Skin epidermis (tissue), 12 donors: Measurements from ENCODE around the gene OSBPL8.
"Not testable (repeated sequence)": the region's sequence is repeated elsewhere in the genome, so short reads cannot be mapped to it uniquely, and the experiment has no call there.

Source experiments
- H3K27ac ChIP-seq, 21 experiments: fragments of 200-600 bp; sonication (generic) in 11 of 21; one replicate each; pipeline ENCODE4 v1.5.0; 2020; ENCODE audit warnings: mild to moderate bottlenecking in 3 of 21, inconsistent platforms in 2 of 21, moderate library complexity in 2 of 21
- H3K4me3 ChIP-seq, 7 experiments: fragments of 200-600 bp; sonication (generic) in 2 of 7; one replicate each; pipeline ENCODE4 v1.5.0; 2020; ENCODE audit warnings: inconsistent platforms in 2 of 7, mild to moderate bottlenecking in 2 of 7, moderate library complexity in 1 of 7

OSBPL8 gene

GRCh38 chr12:76489737-76490136 is 69.8 kb downstream of the OSBPL8 start:
- H3K4me3 ChIP-seq = no peak overlapping the region
- no peak overlapping the region for H3K27ac ChIP-seq

- H3K4me3 ChIP-seq = no peak overlapping the region
- no peak overlapping the region for H3K27ac ChIP-seq
These were observed 73.6 kb downstream of the OSBPL8 start for GRCh38 chr12:76486011-76486410.

GRCh38 chr12:76480796-76481195 is 78.8 kb downstream of the OSBPL8 start:
- Histone ChIP-seq H3K27ac (no peak overlapping the region), H3K4me3 (no peak overlapping the region)

GRCh38 chr12:76478045-76478444 is 81.5 kb downstream of the OSBPL8 start:
- Histone ChIP-seq H3K4me3 (no peak overlapping the region), H3K27ac (no peak overlapping the region)

- H3K27ac ChIP-seq, H3K4me3 ChIP-seq: not testable (repeated sequence)
These were observed 86.7 kb downstream of the OSBPL8 start for GRCh38 chr12:76472862-76473261.

GRCh38 chr12:76471579-76471978 is 88.0 kb downstream of the OSBPL8 start:
- no peak overlapping the region for H3K4me3 ChIP-seq
- no peak overlapping the region for H3K27ac ChIP-seq

- Histone ChIP-seq H3K27ac (peak overlapping the region in 1 of 21 experiments; percentile 3), H3K4me3 (no peak overlapping the region)
These were observed 89.3 kb downstream of the OSBPL8 start for GRCh38 chr12:76470028-76470939.

- no peak overlapping the region for H3K4me3 ChIP-seq
- H3K27ac ChIP-seq = no peak overlapping the region
These were observed 94.9 kb downstream of the OSBPL8 start for GRCh38 chr12:76464631-76465166.

- H3K4me3 ChIP-seq = no peak overlapping the region
- no peak overlapping the region for H3K27ac ChIP-seq
These were observed 96.8 kb downstream of the OSBPL8 start for GRCh38 chr12:76462668-76463224.

GRCh38 chr12:76460807-76461206 is 98.8 kb downstream of the OSBPL8 start:
- no peak overlapping the region for H3K4me3 ChIP-seq
- no peak overlapping the region for H3K27ac ChIP-seq

- H3K4me3 ChIP-seq = no peak overlapping the region
- H3K27ac ChIP-seq = peak overlapping the region in 2 of 21 experiments; percentile 15 to 16
These were observed 101.8 kb downstream of the OSBPL8 start for GRCh38 chr12:76457818-76458217.

- Histone ChIP-seq H3K27ac (peak overlapping the region in 2 of 21 experiments; percentile 16 to 22), H3K4me3 (no peak overlapping the region)
These were observed 102.6 kb downstream of the OSBPL8 start for GRCh38 chr12:76457010-76457409.

GRCh38 chr12:76455582-76456345 is 103.8 kb downstream of the OSBPL8 start:
- Histone ChIP-seq H3K27ac (peak overlapping the region in 3 of 21 experiments; percentile 13 to 23 (median 22)), H3K4me3 (no peak overlapping the region)

- H3K27ac ChIP-seq = no peak overlapping the region
These were observed 108.0 kb downstream of the OSBPL8 start for GRCh38 chr12:76451528-76451927.

GRCh38 chr12:76450690-76451089 is 108.9 kb downstream of the OSBPL8 start:
- H3K27ac ChIP-seq = no peak overlapping the region
- no peak overlapping the region for H3K4me3 ChIP-seq

More at GRCh38 chr12:76451528-76451927, 108.0 kb downstream of the OSBPL8 start:
- no peak overlapping the region for H3K4me3 ChIP-seq

- Histone ChIP-seq H3K4me3 (no peak overlapping the region), H3K27ac (no peak overlapping the region)
These were observed 109.6 kb downstream of the OSBPL8 start for GRCh38 chr12:76449993-76450392.

GRCh38 chr12:76449583-76449982 is 110.0 kb downstream of the OSBPL8 start:
- H3K4me3 ChIP-seq = no peak overlapping the region
- H3K27ac ChIP-seq = no peak overlapping the region

GRCh38 chr12:76449016-76449415 is 110.6 kb downstream of the OSBPL8 start:
- H3K4me3 ChIP-seq = no peak overlapping the region
- H3K27ac ChIP-seq = no peak overlapping the region

- Histone ChIP-seq H3K4me3 (no peak overlapping the region), H3K27ac (no peak overlapping the region)
These were observed 113.5 kb downstream of the OSBPL8 start for GRCh38 chr12:76446090-76446489.

- Histone ChIP-seq H3K27ac (no peak overlapping the region), H3K4me3 (no peak overlapping the region)
These were observed 114.1 kb downstream of the OSBPL8 start for GRCh38 chr12:76445462-76445861.
